Body of pancreas (tissue), 4 donors: ENCODE measurements around the gene FAM83G. TPM values are rescaled to one million over a fixed set of nuclear protein-coding genes. Genes with fewer than 3 reads are reported as not detected.
"Not testable (repeated sequence)": the region's sequence is repeated elsewhere in the genome, so short reads cannot be mapped to it uniquely, and the experiment has no call there.

ENCODE experiments used
- ATAC-seq: fragments of 150-250 bp; one replicate; pipeline ENCODE4 v1.9.1; 2016
- DNase-seq, 4 donors: peaks; one replicate each; pipeline ENCODE4 v3.0.0-alpha.2; 2019
- H3K27ac ChIP-seq, 4 donors: fragments of 200-600 bp; sonication (generic); 1 replicate in 3 of 4; 2 replicates in 1 of 4; pipeline versions ENCODE4 v1.5.1 to v1.6.1; 2016 to 2019; ENCODE audit warnings: mild to moderate bottlenecking in 1 of 4, mixed read lengths in 1 of 4, moderate library complexity in 1 of 4
- H3K27me3 ChIP-seq, 2 donors: fragments of 200-600 bp; sonication (generic); one replicate each; pipeline ENCODE4 v1.6.0; 2016; ENCODE audit warnings: mild to moderate bottlenecking in 1 of 2
- H3K36me3 ChIP-seq, 2 donors: fragments of 200-600 bp; sonication (generic); replicated peaks in 1 of 2; 2 replicates each; pipeline ENCODE4 v1.5.1; 2016; ENCODE audit warnings: low read depth in 2 of 2; ENCODE audit not compliant: insufficient read depth in 1 of 2
- H3K4me1 ChIP-seq: fragments of 200-600 bp; sonication (generic); one replicate; pipeline ENCODE4 v1.6.0; 2016
- H3K4me3 ChIP-seq, 2 donors: fragments of 200-600 bp; sonication (generic); 1 replicate in 1 of 2; 2 replicates in 1 of 2; pipeline ENCODE4 v1.5.1; 2016 to 2019
- H3K9me3 ChIP-seq, 3 donors: fragments of 200-600 bp; sonication (generic); 1 replicate in 2 of 3; 2 replicates in 1 of 3; pipeline ENCODE4 v1.5.1; 2016
- CTCF ChIP-seq, 7 experiments: fragments of 450-650 bp in 4 of 7; fragments of 200-600 bp in 3 of 7; sonication (generic) in 3 of 7; IDR thresholded peaks; one replicate each; pipeline ENCODE4 v1.5.1; 2016 to 2019; ENCODE audit warnings: antibody characterized with exemption in 7 of 7
- POLR2A ChIP-seq, 3 donors: fragments of 450-650 bp; IDR thresholded peaks; one replicate each; pipeline ENCODE4 v1.6.1; 2016; ENCODE audit warnings: antibody characterized with exemption in 3 of 3, mild to moderate bottlenecking in 2 of 3
- WGBS, 2 donors: methylation state at CpG; one replicate each; pipeline ENCODE4 v1.1.5; 2017; 5-methylcytosine and 5-hydroxymethylcytosine counted together
- intact Hi-C: fragments of 100-400 bp; cut with DNase I; formaldehyde crosslinking; loops from one replicate; pipeline ENCODE4 v1.15.1; 2023
- total RNA-seq, 2 donors: library from RNA; depleted of rRNA; stranded (reverse); fragments of >200 nt; gene quantifications; one replicate each; pipeline ENCODE4 v1.1.0, GENCODE V29; 2016

The FAM83G gene
- total RNA-seq, 2 donors from 2014 or later: 11.4 to 16.5 TPM

- Histone ChIP-seq H3K9me3 (no peaks in the 10 kb centered on the region), H3K4me1 (no peaks in the 10 kb centered on the region), H3K4me3 (no peak overlapping the region), H3K27ac (no peak overlapping the region), H3K27me3 (no peaks in the 10 kb centered on the region), H3K36me3 (no peaks in the 10 kb centered on the region)
- DNase-seq (peak in 1 of 4 donors; percentile 40), ATAC-seq (no peak)
- no peak for TF ChIP-seq CTCF (IDR thresholded peaks at IDR 0.05)
- TF ChIP-seq POLR2A (IDR thresholded peaks at IDR 0.05): no peak
- WGBS, 2 donors: 40 to 93% methylated on average over 1 to 24 of the region's 24 CpGs
- intact Hi-C loops: no loop called here
Measured at GRCh38 chr17:19021622-19022083, 17.1 kb upstream of the FAM83G start.

- DNase-seq, H3K27me3 ChIP-seq, H3K27ac ChIP-seq, H3K4me1 ChIP-seq, intact Hi-C loops, H3K36me3 ChIP-seq, H3K4me3 ChIP-seq, ATAC-seq, H3K9me3 ChIP-seq: not testable (repeated sequence)
- 86 to 92% methylated on average over 6 to 7 of the region's 7 CpGs for WGBS, 2 donors
Measured at GRCh38 chr17:19021011-19021621, 16.6 kb upstream of the FAM83G start.

- DNase-seq (no peak), ATAC-seq (no peak)
- Histone ChIP-seq H3K27ac (no peak overlapping the region), H3K9me3 (no peaks in the 10 kb centered on the region), H3K4me3 (no peak overlapping the region), H3K36me3 (no peaks in the 10 kb centered on the region), H3K27me3 (no peaks in the 10 kb centered on the region), H3K4me1 (no peaks in the 10 kb centered on the region)
- 76 to 83% methylated on average over 3 of the region's 3 CpGs for WGBS, 2 donors
- intact Hi-C loops: no loop called here
- no peak for TF ChIP-seq CTCF (IDR thresholded peaks at IDR 0.05)
- TF ChIP-seq POLR2A (IDR thresholded peaks at IDR 0.05): no peak
Measured at GRCh38 chr17:19020016-19020415, 15.5 kb upstream of the FAM83G start.

GRCh38 chr17:19019041-19019941 is 14.7 kb upstream of the FAM83G start:
- H3K36me3 ChIP-seq: no peaks in the 10 kb centered on the region
- 59 to 63% methylated on average over 12 to 27 of the region's 27 CpGs for WGBS, 2 donors
- TF ChIP-seq CTCF (IDR thresholded peaks at IDR 0.05): no peak
- TF ChIP-seq POLR2A (IDR thresholded peaks at IDR 0.05): no peak
- H3K27me3 ChIP-seq: no peaks in the 10 kb centered on the region
- peak in 1 of 4 donors; percentile 7 for DNase-seq
- no peak for ATAC-seq
- no peak overlapping the region for H3K4me3 ChIP-seq
- intact Hi-C loops: no loop called here
- no peak overlapping the region for H3K27ac ChIP-seq
- no peaks in the 10 kb centered on the region for H3K9me3 ChIP-seq
- no peaks in the 10 kb centered on the region for H3K4me1 ChIP-seq

GRCh38 chr17:19018600-19018950 is 14.0 kb upstream of the FAM83G start:
- H3K4me1 ChIP-seq: no peaks in the 10 kb centered on the region
- H3K9me3 ChIP-seq: no peaks in the 10 kb centered on the region
- H3K4me3 ChIP-seq: no peak overlapping the region
- DNase-seq (no peak), ATAC-seq (no peak)
- 79 to 90% methylated on average over 3 to 6 of the region's 6 CpGs for WGBS, 2 donors
- TF ChIP-seq POLR2A (IDR thresholded peaks at IDR 0.05) (no peak), CTCF (IDR thresholded peaks at IDR 0.05) (no peak)
- intact Hi-C loops: no loop called here
- no peaks in the 10 kb centered on the region for H3K36me3 ChIP-seq
- no peak overlapping the region for H3K27ac ChIP-seq
- H3K27me3 ChIP-seq: no peaks in the 10 kb centered on the region
